Psoas muscle (tissue), 8 donors: ENCODE data around the gene GOLGA6L7. TPM values are rescaled to one million over a fixed set of nuclear protein-coding genes. Genes with fewer than 3 reads are reported as not detected.

Experiments used
- ATAC-seq, 4 donors: fragments of 200-7000 bp; cut with Tn5 transposase; one replicate each; pipeline ENCODE4 v1.9.1; 2020; ENCODE audit warnings: moderate library complexity in 3 of 4, mild to moderate bottlenecking in 2 of 4
- DNase-seq, 2 donors: peaks; one replicate each; pipeline ENCODE4 v3.0.0-alpha.2; 2020
- H3K27ac ChIP-seq: fragments of 200-600 bp; one replicate; pipeline ENCODE4 v1.8.0; 2022
- H3K27me3 ChIP-seq, 3 donors: fragments of 200-600 bp in 1 of 3; one replicate each; pipeline versions ENCODE4 v1.6.1 to v1.8.0; 2013 to 2022; ENCODE audit warnings: low read length in 2 of 3, mild to moderate bottlenecking in 2 of 3, moderate library complexity in 1 of 3; ENCODE audit not compliant: insufficient read depth in 3 of 3
- H3K36me3 ChIP-seq, 2 donors: fragments of 200-600 bp in 1 of 2; one replicate each; pipeline versions ENCODE4 v1.6.1 to v1.8.0; 2013 to 2022; ENCODE audit warnings: low read depth in 1 of 2, mild to moderate bottlenecking in 1 of 2, moderate library complexity in 1 of 2; ENCODE audit not compliant: insufficient read depth in 1 of 2
- H3K4me1 ChIP-seq: fragments of 200-600 bp; one replicate; pipeline ENCODE4 v1.8.0; 2022
- H3K4me3 ChIP-seq: fragments of 200-600 bp; one replicate; pipeline ENCODE4 v1.8.0; 2022; ENCODE audit warnings: mild to moderate bottlenecking
- H3K9me3 ChIP-seq: fragments of 200-600 bp; one replicate; pipeline ENCODE4 v1.8.0; 2022
- WGBS, 3 donors: extraction: QIAGEN DNeasy Blood & Tissue Kit; methylation state at CpG; one replicate each; pipeline versions ENCODE4 v1.1.6 to v1.1.7; 2013; 5-methylcytosine and 5-hydroxymethylcytosine counted together
- intact Hi-C, 2 donors: fragments of 100-400 bp; cut with DNase I; formaldehyde crosslinking; loops; one replicate each; pipeline versions ENCODE4 v1.11.0 to v1.14.2; 2022
- polyA plus RNA-seq, 3 donors: library from polyadenylated mRNA; stranded (reverse); fragments of 200-250 nt; gene quantifications; one replicate each; pipeline ENCODE4 v1.2.3, GENCODE V29; 2013
- total RNA-seq, 4 donors: library from RNA; stranded (reverse); fragmentation: NEBNext Ultra II Directional in 2 of 4; extraction: Animal tissue kit (Norgen Biotek cat#: 25700) in 2 of 4; gene quantifications; one replicate each; pipeline versions ENCODE4 v1.2.1 to v1.2.4, GENCODE V29; 2021 to 2023
- TF ChIP-seq, protein P1 (sequence below): fragments of 200-600 bp; IDR thresholded peaks from one replicate; pipeline ENCODE4 v1.8.0; 2022; ENCODE audit warnings: antibody characterized with exemption
- donor health status: healthy with polysubstance abuse.
- donor health status: DM: no; HTN: no; CAD: no; lungs with moderate emphysema.
- donor health status: Bipolar disorder and iron deficiency.
- donor health status: healthy.
- donor health status: DM: yes; HTN: yes; CAD: no.
- donor health status: DM: no; HTN: no; CAD: no.
- donor health status: DM: no; HTN: no; CAD: no.
- donor health status: DM: yes; HTN: yes; CAD: no.

GOLGA6L7 gene
- total and polyA plus RNA-seq, 7 donors, result not detected

DNA sequence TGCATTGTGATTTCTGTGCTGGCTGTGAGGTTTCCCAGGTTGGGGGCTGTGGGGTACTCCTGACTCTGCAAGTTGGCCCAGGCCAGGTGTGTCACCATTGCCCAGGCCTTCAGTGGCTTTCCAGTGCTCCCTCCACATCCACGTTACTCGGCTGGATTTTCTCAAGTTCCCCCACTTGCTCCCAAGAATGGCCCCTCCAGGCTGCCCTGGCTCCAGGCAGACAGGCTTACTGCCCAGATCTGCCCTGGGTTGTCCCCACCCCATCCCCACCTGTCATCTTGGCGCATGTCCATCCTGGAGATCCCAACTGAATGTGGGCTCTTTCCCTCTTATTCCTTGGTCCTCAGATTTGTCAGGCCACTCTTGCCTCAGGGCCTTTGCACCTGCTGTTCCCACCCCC, 40.9 kb upstream of the GOLGA6L7 start:
- intact Hi-C loops, result no loop called here

GRCh38 chr15:28888900-28889299, 40.5 kb upstream of the GOLGA6L7 start:
- TF ChIP-seq, protein P1, sequence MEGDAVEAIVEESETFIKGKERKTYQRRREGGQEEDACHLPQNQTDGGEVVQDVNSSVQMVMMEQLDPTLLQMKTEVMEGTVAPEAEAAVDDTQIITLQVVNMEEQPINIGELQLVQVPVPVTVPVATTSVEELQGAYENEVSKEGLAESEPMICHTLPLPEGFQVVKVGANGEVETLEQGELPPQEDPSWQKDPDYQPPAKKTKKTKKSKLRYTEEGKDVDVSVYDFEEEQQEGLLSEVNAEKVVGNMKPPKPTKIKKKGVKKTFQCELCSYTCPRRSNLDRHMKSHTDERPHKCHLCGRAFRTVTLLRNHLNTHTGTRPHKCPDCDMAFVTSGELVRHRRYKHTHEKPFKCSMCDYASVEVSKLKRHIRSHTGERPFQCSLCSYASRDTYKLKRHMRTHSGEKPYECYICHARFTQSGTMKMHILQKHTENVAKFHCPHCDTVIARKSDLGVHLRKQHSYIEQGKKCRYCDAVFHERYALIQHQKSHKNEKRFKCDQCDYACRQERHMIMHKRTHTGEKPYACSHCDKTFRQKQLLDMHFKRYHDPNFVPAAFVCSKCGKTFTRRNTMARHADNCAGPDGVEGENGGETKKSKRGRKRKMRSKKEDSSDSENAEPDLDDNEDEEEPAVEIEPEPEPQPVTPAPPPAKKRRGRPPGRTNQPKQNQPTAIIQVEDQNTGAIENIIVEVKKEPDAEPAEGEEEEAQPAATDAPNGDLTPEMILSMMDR, result no peak
- peaks cover 3 to 31% (median 14%) of the 10 kb centered on the region in 3 donors for H3K27me3 ChIP-seq
- no peaks in the 10 kb centered on the region for H3K36me3 ChIP-seq
- H3K9me3 ChIP-seq, result no peaks in the 10 kb centered on the region
- no peaks in the 10 kb centered on the region for H3K4me1 ChIP-seq
- H3K27ac ChIP-seq, result no peak overlapping the region
- DNase-seq, result no peak
- 46 to 59% (median 48%) methylated on average over 8 to 10 of the region's 10 CpGs for WGBS, 3 donors
- no peak for ATAC-seq
- H3K4me3 ChIP-seq, result no peak overlapping the region
- intact Hi-C loops, result no loop called here

More for the DNA sequence above, 40.9 kb upstream of the GOLGA6L7 start:
- H3K4me3 ChIP-seq, result no peak overlapping the region
- no peaks in the 10 kb centered on the region for H3K36me3 ChIP-seq
- H3K4me1 ChIP-seq, result no peaks in the 10 kb centered on the region
- ATAC-seq (no peak), DNase-seq (no peak)
- TF ChIP-seq, protein P1, result no peak
- peaks cover 3 to 31% (median 14%) of the 10 kb centered on the region in 3 donors for H3K27me3 ChIP-seq
- WGBS, 3 donors, result 58 to 69% (median 58%) methylated on average over 3 of the region's 3 CpGs
- no peak overlapping the region for H3K27ac ChIP-seq
- H3K9me3 ChIP-seq, result no peaks in the 10 kb centered on the region

GRCh38 chr15:28888302-28888894, 40.0 kb upstream of the GOLGA6L7 start:
- DNase-seq (no peak), ATAC-seq (no peak)
- intact Hi-C loops, result no loop called here
- Histone ChIP-seq H3K9me3 (no peaks in the 10 kb centered on the region), H3K4me1 (no peaks in the 10 kb centered on the region), H3K27ac (no peak overlapping the region), H3K36me3 (no peaks in the 10 kb centered on the region), H3K27me3 (peaks cover 3 to 31% (median 14%) of the 10 kb centered on the region in 3 donors), H3K4me3 (no peak overlapping the region)
- TF ChIP-seq, protein P1, result no peak
- 81 to 84% (median 83%) methylated on average over 16 to 18 of the region's 18 CpGs for WGBS, 3 donors

- ATAC-seq, result no peak
- intact Hi-C loops, result no loop called here
- Histone ChIP-seq H3K36me3 (no peaks in the 10 kb centered on the region), H3K4me1 (no peaks in the 10 kb centered on the region), H3K27me3 (peaks cover 3 to 31% (median 14%) of the 10 kb centered on the region in 3 donors), H3K9me3 (no peaks in the 10 kb centered on the region), H3K27ac (no peak overlapping the region), H3K4me3 (no peak overlapping the region)
- TF ChIP-seq, protein P1, result no peak
- WGBS, 3 donors, result 75 to 76% (median 75%) methylated on average over 16 to 17 of the region's 17 CpGs
- no peak for DNase-seq
Measured at GRCh38 chr15:28887339-28888174, 39.1 kb upstream of the GOLGA6L7 start.
